ENCODE results near the gene SCN4A.

DNA sequence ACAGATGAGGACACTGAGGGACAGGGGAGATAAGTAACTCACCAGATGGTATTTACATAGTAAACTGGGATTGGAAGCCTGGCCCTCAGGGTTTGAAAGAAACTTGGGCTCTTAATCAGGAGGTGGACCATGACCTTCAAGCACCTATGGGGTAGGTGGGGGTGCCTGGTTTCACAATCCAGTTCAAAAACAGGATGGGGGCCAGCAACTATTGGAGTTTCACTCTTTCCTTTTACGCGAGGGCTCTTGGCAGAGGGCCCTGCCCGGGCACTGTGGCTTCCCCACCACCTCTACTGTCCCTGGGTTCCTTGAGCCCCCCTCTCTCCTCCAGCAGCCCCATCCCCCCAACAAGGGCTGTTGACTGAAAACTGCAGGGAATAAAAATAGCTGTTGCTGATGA lies 14.1 kb upstream of the SCN4A start:
- TF ChIP-seq, protein P1, sequence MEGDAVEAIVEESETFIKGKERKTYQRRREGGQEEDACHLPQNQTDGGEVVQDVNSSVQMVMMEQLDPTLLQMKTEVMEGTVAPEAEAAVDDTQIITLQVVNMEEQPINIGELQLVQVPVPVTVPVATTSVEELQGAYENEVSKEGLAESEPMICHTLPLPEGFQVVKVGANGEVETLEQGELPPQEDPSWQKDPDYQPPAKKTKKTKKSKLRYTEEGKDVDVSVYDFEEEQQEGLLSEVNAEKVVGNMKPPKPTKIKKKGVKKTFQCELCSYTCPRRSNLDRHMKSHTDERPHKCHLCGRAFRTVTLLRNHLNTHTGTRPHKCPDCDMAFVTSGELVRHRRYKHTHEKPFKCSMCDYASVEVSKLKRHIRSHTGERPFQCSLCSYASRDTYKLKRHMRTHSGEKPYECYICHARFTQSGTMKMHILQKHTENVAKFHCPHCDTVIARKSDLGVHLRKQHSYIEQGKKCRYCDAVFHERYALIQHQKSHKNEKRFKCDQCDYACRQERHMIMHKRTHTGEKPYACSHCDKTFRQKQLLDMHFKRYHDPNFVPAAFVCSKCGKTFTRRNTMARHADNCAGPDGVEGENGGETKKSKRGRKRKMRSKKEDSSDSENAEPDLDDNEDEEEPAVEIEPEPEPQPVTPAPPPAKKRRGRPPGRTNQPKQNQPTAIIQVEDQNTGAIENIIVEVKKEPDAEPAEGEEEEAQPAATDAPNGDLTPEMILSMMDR (IDR thresholded peaks at IDR 0.05), result no peak
- TF ChIP-seq POLR2A (IDR thresholded peaks at IDR 0.05), result no peak

All from breast epithelium (tissue), 3 donors.